Testis (tissue), 3 donors: Measurements from ENCODE around the gene CPT1B. TPM values are rescaled to one million over a fixed set of nuclear protein-coding genes. Genes with fewer than 3 reads are reported as not detected.
"Not testable (repeated sequence)": the region's sequence is repeated elsewhere in the genome, so short reads cannot be mapped to it uniquely, and the experiment has no call there.

ENCODE experiments used
- DNase-seq: peaks from one replicate; pipeline ENCODE4 v3.0.0-alpha.2; 2019
- H3K27ac ChIP-seq, 2 donors: fragments of 200-600 bp; sonication (generic); one replicate each; pipeline ENCODE4 v1.5.1; 2019
- H3K27me3 ChIP-seq: fragments of 200-600 bp; sonication (generic); one replicate; pipeline ENCODE4 v1.5.1; 2019
- H3K36me3 ChIP-seq: fragments of 200-600 bp; sonication (generic); one replicate; pipeline ENCODE4 v1.5.1; 2017; ENCODE audit warnings: low read depth; ENCODE audit errors: missing control alignments
- H3K4me1 ChIP-seq: fragments of 200-600 bp; sonication (generic); one replicate; pipeline ENCODE4 v1.5.1; 2019
- H3K4me3 ChIP-seq, 2 donors: fragments of 200-600 bp; sonication (generic); one replicate each; pipeline ENCODE4 v1.5.1; 2017 to 2019
- H3K9me3 ChIP-seq: fragments of 200-600 bp; sonication (generic); one replicate; pipeline ENCODE4 v1.5.1; 2017
- POLR2A ChIP-seq: fragments of 450-650 bp; IDR thresholded peaks from one replicate; pipeline ENCODE4 v1.6.1; 2017; ENCODE audit warnings: antibody characterized with exemption, mild to moderate bottlenecking, moderate library complexity
- WGBS, 2 donors: methylation state at CpG; one replicate each; pipeline ENCODE4 v1.1.5; 2018; 5-methylcytosine and 5-hydroxymethylcytosine counted together
- intact Hi-C: fragments of 100-400 bp; cut with DNase I; formaldehyde crosslinking; loops from one replicate; pipeline ENCODE4 v1.15.1; 2023; ENCODE audit warnings: low total_unique reads
- polyA plus RNA-seq: library from polyadenylated mRNA; stranded (reverse); fragments of 350-450 nt; fragmentation: Illumina TruSeq; extraction: RNeasy Lipid Tissue Mini Kit (QIAGEN cat#74804); gene quantifications from one replicate; pipeline ENCODE4 v1.2.3, GENCODE V29; 2014; ENCODE audit warnings: low read depth, low replicate concordance; ENCODE audit not compliant: insufficient read depth
- total RNA-seq, 2 donors: library from RNA; depleted of rRNA; stranded (reverse); fragments of >200 nt; gene quantifications; one replicate each; pipeline ENCODE4 v1.2.3, GENCODE V29; 2016
- TF ChIP-seq, protein P1 (sequence below), 3 experiments: fragments of 450-650 bp in 2 of 3; fragments of 200-600 bp in 1 of 3; sonication (generic) in 1 of 3; IDR thresholded peaks; one replicate each; pipeline ENCODE4 v1.5.1; 2016 to 2019; ENCODE audit warnings: antibody characterized with exemption in 3 of 3, mild to moderate bottlenecking in 2 of 3, moderate library complexity in 1 of 3

The CPT1B gene
- total and polyA plus RNA-seq, 3 donors from 2014 or later: 103 to 224 (median 123) TPM

DNA sequence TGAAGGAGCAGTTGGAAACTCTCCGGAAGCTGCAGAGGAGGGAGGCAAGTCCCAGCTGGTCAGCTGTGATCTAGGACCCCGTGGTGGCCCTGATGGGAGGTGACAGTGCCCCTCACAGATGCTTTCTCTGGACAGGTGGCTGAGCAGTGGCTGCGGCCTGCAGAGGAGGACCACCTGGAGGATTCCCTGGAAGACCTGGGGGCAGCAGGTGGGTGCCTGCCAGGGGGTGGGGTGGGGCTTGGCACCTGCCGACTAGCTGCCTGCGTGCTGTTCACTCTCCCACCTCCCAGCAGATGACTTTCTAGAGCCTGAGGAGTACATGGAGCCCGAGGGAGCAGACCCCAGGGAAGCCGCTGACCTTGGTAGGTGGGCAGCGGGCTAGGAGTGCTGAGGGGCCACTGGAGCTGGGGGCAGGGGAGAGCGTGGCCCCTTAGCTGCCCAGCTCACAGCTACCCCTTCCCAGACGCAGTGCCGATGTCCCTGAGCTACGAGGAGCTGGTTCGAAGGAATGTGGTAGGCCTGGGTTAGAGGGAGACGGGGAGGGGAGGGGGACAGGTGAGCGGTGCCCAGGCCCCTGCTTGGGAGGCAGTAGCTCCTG lies 55.9 kb downstream of the CPT1B start:
- no peaks in the 10 kb centered on the region for H3K27me3 ChIP-seq
- TF ChIP-seq, protein P1, sequence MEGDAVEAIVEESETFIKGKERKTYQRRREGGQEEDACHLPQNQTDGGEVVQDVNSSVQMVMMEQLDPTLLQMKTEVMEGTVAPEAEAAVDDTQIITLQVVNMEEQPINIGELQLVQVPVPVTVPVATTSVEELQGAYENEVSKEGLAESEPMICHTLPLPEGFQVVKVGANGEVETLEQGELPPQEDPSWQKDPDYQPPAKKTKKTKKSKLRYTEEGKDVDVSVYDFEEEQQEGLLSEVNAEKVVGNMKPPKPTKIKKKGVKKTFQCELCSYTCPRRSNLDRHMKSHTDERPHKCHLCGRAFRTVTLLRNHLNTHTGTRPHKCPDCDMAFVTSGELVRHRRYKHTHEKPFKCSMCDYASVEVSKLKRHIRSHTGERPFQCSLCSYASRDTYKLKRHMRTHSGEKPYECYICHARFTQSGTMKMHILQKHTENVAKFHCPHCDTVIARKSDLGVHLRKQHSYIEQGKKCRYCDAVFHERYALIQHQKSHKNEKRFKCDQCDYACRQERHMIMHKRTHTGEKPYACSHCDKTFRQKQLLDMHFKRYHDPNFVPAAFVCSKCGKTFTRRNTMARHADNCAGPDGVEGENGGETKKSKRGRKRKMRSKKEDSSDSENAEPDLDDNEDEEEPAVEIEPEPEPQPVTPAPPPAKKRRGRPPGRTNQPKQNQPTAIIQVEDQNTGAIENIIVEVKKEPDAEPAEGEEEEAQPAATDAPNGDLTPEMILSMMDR (IDR thresholded peaks at IDR 0.05): no peak
- no peak for TF ChIP-seq POLR2A
- intact Hi-C loops: no loop called here
- H3K4me1 ChIP-seq: peaks cover 17% of the 10 kb centered on the region
- H3K27ac ChIP-seq: no peak overlapping the region
- no peaks in the 10 kb centered on the region for H3K36me3 ChIP-seq
- H3K9me3 ChIP-seq: no peaks in the 10 kb centered on the region
- no peak for DNase-seq
- WGBS, 2 donors: 87 to 89% methylated on average over 9 to 15 of the region's 15 CpGs
- H3K4me3 ChIP-seq: no peak overlapping the region

DNA sequence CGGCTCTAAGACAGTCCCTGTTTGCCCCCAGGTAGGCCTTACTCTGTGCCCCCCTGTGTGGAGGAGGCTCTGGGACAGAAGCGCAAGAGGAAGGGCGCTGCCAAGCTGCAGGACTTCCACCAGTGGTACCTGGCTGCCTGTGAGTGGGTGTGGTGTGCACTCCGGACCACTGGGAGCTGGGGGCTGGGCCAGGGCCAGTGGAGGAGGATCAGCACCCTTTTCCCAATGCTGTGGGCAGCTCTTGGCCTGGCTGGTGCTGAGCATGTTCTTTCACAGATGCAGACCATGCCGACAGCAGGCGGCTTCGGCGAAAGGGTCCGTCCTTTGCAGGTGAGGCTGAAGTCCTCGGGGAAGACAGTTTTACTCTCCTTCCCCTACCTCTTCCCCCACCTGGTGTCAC lies 56.5 kb downstream of the CPT1B start:
- no peak for TF ChIP-seq POLR2A
- TF ChIP-seq, protein P1 (IDR thresholded peaks at IDR 0.05): no peak
- H3K4me1 ChIP-seq: peaks cover 14% of the 10 kb centered on the region
- no peaks in the 10 kb centered on the region for H3K27me3 ChIP-seq
- no peak overlapping the region for H3K27ac ChIP-seq
- intact Hi-C loops: no loop called here
- 93 to 94% methylated on average over 7 to 8 of the region's 10 CpGs for whole genome bisulfite sequencing, 2 donors
- no peak for DNase-seq
- H3K4me3 ChIP-seq: no peak overlapping the region
- H3K36me3 ChIP-seq: no peaks in the 10 kb centered on the region
- no peaks in the 10 kb centered on the region for H3K9me3 ChIP-seq

DNA sequence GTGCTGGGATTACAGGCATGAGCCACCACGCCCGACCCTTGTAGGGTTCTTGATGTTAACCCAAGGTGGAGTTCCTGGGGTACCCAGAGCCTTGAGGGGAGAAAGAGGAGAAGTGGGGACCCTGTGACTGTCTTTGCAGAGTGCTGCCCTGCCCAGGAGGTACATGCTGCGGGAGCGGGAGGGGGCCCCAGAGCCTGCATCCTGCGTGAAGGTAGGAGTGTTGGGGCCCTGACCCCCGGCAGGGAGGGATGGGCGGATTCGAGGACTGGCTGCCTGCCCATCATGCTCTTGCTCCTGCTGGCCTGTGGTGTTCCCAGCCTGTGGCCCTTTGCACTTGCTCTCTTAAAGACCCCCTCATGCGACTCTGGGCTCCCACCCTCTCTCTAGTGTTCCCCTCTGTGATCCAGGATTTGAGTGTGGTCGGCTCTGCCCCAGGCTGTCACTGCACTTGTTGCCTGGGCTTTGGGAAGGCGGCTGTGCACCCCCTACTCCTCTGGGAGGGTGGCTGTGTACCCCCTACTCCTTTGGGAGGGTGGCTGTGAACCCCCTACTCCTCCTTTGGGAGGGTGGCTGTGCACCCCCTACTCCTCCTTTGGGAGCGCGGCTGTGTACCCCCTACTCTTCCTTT lies 57.3 kb downstream of the CPT1B start:
- TF ChIP-seq, protein P1 (IDR thresholded peaks at IDR 0.05): no peak
- no peak for TF ChIP-seq POLR2A
- H3K4me3 ChIP-seq: no peak overlapping the region
- WGBS, 2 donors: 91 to 96% methylated on average over 13 of the region's 13 CpGs
- no peaks in the 10 kb centered on the region for H3K27me3 ChIP-seq
- intact Hi-C loops: no loop called here
- DNase-seq: no peak
- H3K9me3 ChIP-seq: no peaks in the 10 kb centered on the region
- H3K27ac ChIP-seq: no peak overlapping the region
- no peaks in the 10 kb centered on the region for H3K36me3 ChIP-seq
- peaks cover 10% of the 10 kb centered on the region for H3K4me1 ChIP-seq

DNA sequence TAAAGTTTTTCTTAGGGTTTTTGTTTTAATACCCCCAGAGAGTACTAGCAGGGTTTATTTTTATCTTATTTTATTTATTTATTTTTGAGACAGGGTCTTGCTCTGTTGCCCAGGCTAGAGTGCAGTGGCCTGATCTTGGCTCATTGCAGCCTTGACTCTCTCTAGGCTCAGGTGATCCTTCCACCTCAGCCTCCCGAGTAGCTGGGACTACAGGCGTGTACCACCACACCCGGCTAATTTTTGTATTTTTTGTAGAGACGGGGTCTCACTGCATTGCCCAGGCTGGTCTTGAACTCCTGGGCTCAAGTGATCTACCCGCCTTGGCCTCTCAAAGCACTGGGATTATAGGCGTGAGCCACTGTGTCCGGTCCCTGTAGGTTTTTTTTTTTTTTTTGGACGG lies 58.0 kb downstream of the CPT1B start:
- H3K27ac ChIP-seq: not testable (repeated sequence)

DNA sequence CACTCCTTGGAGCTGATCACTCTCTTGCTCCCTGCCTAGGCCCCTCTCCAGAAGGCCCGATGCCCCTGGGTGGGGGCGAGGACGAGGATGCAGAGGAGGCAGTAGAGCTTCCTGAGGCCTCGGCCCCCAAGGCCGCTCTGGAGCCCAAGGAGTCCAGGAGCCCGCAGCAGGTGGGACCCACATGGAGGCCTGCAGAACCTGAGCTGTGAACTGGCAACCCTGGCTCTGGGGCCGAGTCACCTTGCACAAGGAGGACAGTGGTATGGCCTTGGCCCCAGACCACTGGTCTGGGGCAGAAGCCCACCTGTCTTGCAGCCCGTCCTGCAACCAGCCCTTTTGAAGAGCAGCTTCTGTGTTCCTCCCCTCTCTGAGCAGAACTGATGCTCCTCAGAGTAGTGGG lies 59.1 kb downstream of the CPT1B start:
- Histone ChIP-seq H3K36me3 (no peaks in the 10 kb centered on the region), H3K27me3 (no peaks in the 10 kb centered on the region), H3K4me1 (peaks cover 2% of the 10 kb centered on the region), H3K9me3 (no peaks in the 10 kb centered on the region), H3K4me3 (no peak overlapping the region), H3K27ac (no peak overlapping the region)
- intact Hi-C loops: no loop called here
- no peak for TF ChIP-seq POLR2A
- WGBS, 2 donors: 91 to 95% methylated on average over 4 to 8 of the region's 8 CpGs
- DNase-seq: no peak

More for the DNA sequence above, 58.0 kb downstream of the CPT1B start:
- H3K4me1 ChIP-seq, DNase-seq, H3K27me3 ChIP-seq, H3K36me3 ChIP-seq, H3K9me3 ChIP-seq, intact Hi-C loops, H3K4me3 ChIP-seq: not testable (repeated sequence)
- WGBS, 2 donors: 96% methylated on average over 7 to 8 of the region's 8 CpGs

Other genes starting within 250 kb of the CPT1B start
- gene PPP6R2, start 235.1 kb downstream of the CPT1B start, total RNA-seq: 100 to 1,000 TPM; 138 to 142 TPM
- gene PPP6R2, start 235.1 kb downstream of the CPT1B start, polyA plus RNA-seq: 123 TPM
- gene SBF1, start 103.4 kb downstream of the CPT1B start, total RNA-seq: 100 to 1,000 TPM; 201 to 208 TPM
- 239 TPM for gene SBF1, start 103.4 kb downstream of the CPT1B start, polyA plus RNA-seq
- gene ADM2, start 96.9 kb downstream of the CPT1B start, total RNA-seq: 1 to 10 TPM; 1.0 to 1.9 TPM
- gene ADM2, start 96.9 kb downstream of the CPT1B start, polyA plus RNA-seq: 0.99 TPM
- gene MIOX, start 91.6 kb downstream of the CPT1B start, total RNA-seq: under 1 TPM; 0.24 to 0.25 TPM
- not detected for gene MIOX, start 91.6 kb downstream of the CPT1B start, polyA plus RNA-seq
- 100 to 1,000 TPM in 1 of 2 donors, 10 to 100 TPM in 1; 95.4 to 109 TPM for gene LMF2, start 70.7 kb downstream of the CPT1B start, total RNA-seq
- gene LMF2, start 70.7 kb downstream of the CPT1B start, polyA plus RNA-seq: 59.7 TPM
- 10 to 100 TPM; 88.5 to 89.2 TPM for gene NCAPH2, start 70.2 kb downstream of the CPT1B start, total RNA-seq
- 67.4 TPM for gene NCAPH2, start 70.2 kb downstream of the CPT1B start, polyA plus RNA-seq
- gene SCO2, start 52.8 kb downstream of the CPT1B start, total RNA-seq: 1 to 10 TPM; 4.1 to 4.8 TPM
- gene SCO2, start 52.8 kb downstream of the CPT1B start, polyA plus RNA-seq: 1.8 TPM
- gene TYMP, start 48.4 kb downstream of the CPT1B start, total RNA-seq: 10 to 100 TPM; 12.5 to 15.4 TPM
- gene TYMP, start 48.4 kb downstream of the CPT1B start, polyA plus RNA-seq: 25.9 TPM
- under 1 TPM; 0.24 to 0.93 TPM for gene KLHDC7B, start 32.5 kb downstream of the CPT1B start, total RNA-seq
- 0.51 TPM for gene KLHDC7B, start 32.5 kb downstream of the CPT1B start, polyA plus RNA-seq
- gene SYCE3, start 15.5 kb downstream of the CPT1B start, total RNA-seq: 10 to 100 TPM; 40.4 to 71.9 TPM
- gene SYCE3, start 15.5 kb downstream of the CPT1B start, polyA plus RNA-seq: 183 TPM
- 10 to 100 TPM; 89.6 to 98.9 TPM for gene CHKB, start 4.4 kb upstream of the CPT1B start, total RNA-seq
- gene CHKB, start 4.4 kb upstream of the CPT1B start, polyA plus RNA-seq: 88.4 TPM
- 10 to 100 TPM; 34.9 to 36.9 TPM for gene MAPK8IP2, start 22.4 kb upstream of the CPT1B start, total RNA-seq
- 12.7 TPM for gene MAPK8IP2, start 22.4 kb upstream of the CPT1B start, polyA plus RNA-seq
- 10 to 100 TPM; 60.9 to 73.5 TPM for gene ARSA, start 49.7 kb upstream of the CPT1B start, total RNA-seq
- 95.9 TPM for gene ARSA, start 49.7 kb upstream of the CPT1B start, polyA plus RNA-seq
- 10 to 100 TPM; 11.4 to 16.0 TPM for gene SHANK3, start 94.4 kb upstream of the CPT1B start, total RNA-seq
- gene SHANK3, start 94.4 kb upstream of the CPT1B start, polyA plus RNA-seq: 6.3 TPM
- gene ACR, start 159.8 kb upstream of the CPT1B start, total RNA-seq: 10 to 100 TPM; 49.5 to 88.7 TPM
- gene ACR, start 159.8 kb upstream of the CPT1B start, polyA plus RNA-seq: 181 TPM
- 10 to 100 TPM; 39.6 to 49.8 TPM for gene RABL2B, start 205.2 kb upstream of the CPT1B start, total RNA-seq
- gene RABL2B, start 205.2 kb upstream of the CPT1B start, polyA plus RNA-seq: 51.6 TPM